DND-41 (cell line): ENCODE measurements around the gene SOX12.

Experiments
- ATAC-seq: fragments of 200-7000 bp; cut with Tn5 transposase; 3 replicates; pipeline ENCODE4 v1.9.1; 2021; ENCODE audit warnings: low read depth; ENCODE audit not compliant: insufficient read depth
- DNase-seq: peaks from one replicate; pipeline ENCODE4 v3.0.0-alpha.2; 2020
- H2AFZ ChIP-seq: 2 replicates; pipeline ENCODE4 v1.6.0; 2012; ENCODE audit warnings: low read depth, low read length
- H3K27ac ChIP-seq: 2 replicates; pipeline ENCODE4 v1.5.1; 2012; ENCODE audit warnings: low read length, inconsistent platforms
- H3K27me3 ChIP-seq: fragments of 200-600 bp; sonication (generic); 2 replicates; pipeline ENCODE4 v1.6.0; 2012; ENCODE audit warnings: low read length, mild to moderate bottlenecking, inconsistent platforms; ENCODE audit not compliant: insufficient read depth, poor library complexity
- H3K36me3 ChIP-seq: 2 replicates; pipeline ENCODE4 v1.5.1; 2012; ENCODE audit warnings: low read length, inconsistent platforms; ENCODE audit not compliant: insufficient read depth
- H3K4me1 ChIP-seq: 2 replicates; pipeline ENCODE4 v1.5.1; 2012; ENCODE audit warnings: mild to moderate bottlenecking, low read length; ENCODE audit not compliant: insufficient read depth
- H3K4me2 ChIP-seq: 2 replicates; pipeline ENCODE4 v1.6.0; 2012; ENCODE audit warnings: mild to moderate bottlenecking, moderate library complexity, low read length, inconsistent platforms; ENCODE audit not compliant: insufficient read depth
- H3K4me3 ChIP-seq, 2 experiments: fragments of 200-600 bp in 1 of 2; shearing (Covaris generic) in 1 of 2; 2 replicates each; pipeline ENCODE4 v1.5.1; 2012 to 2016; ENCODE audit warnings: inconsistent platforms in 2 of 2, low read length in 2 of 2, mild to moderate bottlenecking in 2 of 2, low read depth in 1 of 2, moderate library complexity in 1 of 2
- H3K79me2 ChIP-seq: 2 replicates; pipeline ENCODE4 v1.6.0; 2012; ENCODE audit warnings: low read length, inconsistent platforms; ENCODE audit not compliant: insufficient read depth
- H3K9ac ChIP-seq: 2 replicates; pipeline ENCODE4 v1.6.0; 2012; ENCODE audit warnings: low read depth, mild to moderate bottlenecking, inconsistent platforms, low read length, moderate library complexity
- H3K9me3 ChIP-seq: 2 replicates; pipeline ENCODE4 v1.5.1; 2012; ENCODE audit warnings: low read length, moderate library complexity, mild to moderate bottlenecking, inconsistent platforms; ENCODE audit not compliant: insufficient read depth, severe bottlenecking
- H4K20me1 ChIP-seq: 2 replicates; pipeline ENCODE4 v1.6.0; 2012; ENCODE audit warnings: low read length; ENCODE audit not compliant: insufficient read depth
- EZH2 ChIP-seq: IDR thresholded peaks from 3 replicates; pipeline ENCODE4 v1.6.1; 2012; ENCODE audit warnings: borderline replicate concordance, low read depth, mild to moderate bottlenecking, moderate library complexity, low read length, inconsistent platforms; ENCODE audit not compliant: severe bottlenecking
- TF ChIP-seq, protein P1 (sequence below): IDR thresholded peaks from 2 replicates; pipeline ENCODE4 v1.5.1; 2012; ENCODE audit warnings: borderline replicate concordance, low read length, moderate library complexity, mild to moderate bottlenecking; ENCODE audit not compliant: poor library complexity, severe bottlenecking; ENCODE audit errors: extremely low read depth

Gene SOX12

DNA sequence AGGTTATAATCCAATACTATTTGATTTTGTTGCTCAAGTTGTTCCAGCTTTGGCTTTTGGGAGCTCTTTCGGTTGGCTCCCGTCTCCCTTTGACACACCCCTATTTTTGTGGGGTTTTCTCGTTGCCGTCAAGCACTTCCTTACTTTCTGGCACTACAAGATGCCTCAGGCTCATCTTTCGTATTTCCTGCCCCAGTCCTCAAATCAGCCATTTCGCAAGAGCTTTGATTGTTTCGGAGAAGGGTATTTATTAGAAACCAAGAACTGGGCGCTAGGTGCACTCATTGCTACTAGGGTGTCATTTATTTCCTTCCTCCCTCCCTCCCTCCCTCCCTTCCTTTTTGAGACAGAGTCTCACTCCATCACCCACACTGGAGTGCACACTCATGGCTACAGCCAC lies 13.3 kb upstream of the SOX12 start:
- DNase-seq (no peak), ATAC-seq (no peak)
- Histone ChIP-seq H3K4me3 (no peak overlapping the region), H3K4me2 (no peak overlapping the region), H3K27me3 (no peaks in the 10 kb centered on the region), H3K79me2 (no peaks in the 10 kb centered on the region), H4K20me1 (no peaks in the 10 kb centered on the region), H3K27ac (no peak overlapping the region), H3K36me3 (no peaks in the 10 kb centered on the region), H3K4me1 (no peaks in the 10 kb centered on the region), H3K9ac (no peak overlapping the region), H3K9me3 (no peaks in the 10 kb centered on the region), H2AFZ (no peak overlapping the region)
- TF ChIP-seq, protein P1, sequence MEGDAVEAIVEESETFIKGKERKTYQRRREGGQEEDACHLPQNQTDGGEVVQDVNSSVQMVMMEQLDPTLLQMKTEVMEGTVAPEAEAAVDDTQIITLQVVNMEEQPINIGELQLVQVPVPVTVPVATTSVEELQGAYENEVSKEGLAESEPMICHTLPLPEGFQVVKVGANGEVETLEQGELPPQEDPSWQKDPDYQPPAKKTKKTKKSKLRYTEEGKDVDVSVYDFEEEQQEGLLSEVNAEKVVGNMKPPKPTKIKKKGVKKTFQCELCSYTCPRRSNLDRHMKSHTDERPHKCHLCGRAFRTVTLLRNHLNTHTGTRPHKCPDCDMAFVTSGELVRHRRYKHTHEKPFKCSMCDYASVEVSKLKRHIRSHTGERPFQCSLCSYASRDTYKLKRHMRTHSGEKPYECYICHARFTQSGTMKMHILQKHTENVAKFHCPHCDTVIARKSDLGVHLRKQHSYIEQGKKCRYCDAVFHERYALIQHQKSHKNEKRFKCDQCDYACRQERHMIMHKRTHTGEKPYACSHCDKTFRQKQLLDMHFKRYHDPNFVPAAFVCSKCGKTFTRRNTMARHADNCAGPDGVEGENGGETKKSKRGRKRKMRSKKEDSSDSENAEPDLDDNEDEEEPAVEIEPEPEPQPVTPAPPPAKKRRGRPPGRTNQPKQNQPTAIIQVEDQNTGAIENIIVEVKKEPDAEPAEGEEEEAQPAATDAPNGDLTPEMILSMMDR, result no peak
- no peak for TF ChIP-seq EZH2

DNA sequence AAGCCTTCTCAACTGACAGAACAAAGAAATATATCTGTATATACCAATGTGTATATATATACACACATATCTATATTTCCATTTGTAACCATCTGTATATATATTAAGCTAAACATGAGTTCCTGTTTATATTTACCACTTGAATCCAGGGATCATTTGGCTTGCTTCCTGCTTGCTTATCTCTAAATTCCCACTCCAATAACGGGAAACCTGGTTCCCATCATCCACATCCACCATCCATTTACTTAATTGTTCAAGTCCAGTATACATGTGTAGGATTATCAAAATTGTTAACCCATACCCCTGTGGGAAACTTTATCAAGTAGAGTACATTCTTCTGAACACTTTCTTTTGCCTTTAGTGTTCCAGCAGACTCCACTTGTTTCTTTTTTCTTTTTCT lies 12.5 kb upstream of the SOX12 start:
- no peak overlapping the region for H3K4me3 ChIP-seq
- no peak overlapping the region for H2AFZ ChIP-seq
- DNase-seq (no peak), ATAC-seq (no peak)
- no peaks in the 10 kb centered on the region for H3K27me3 ChIP-seq
- no peaks in the 10 kb centered on the region for H3K9me3 ChIP-seq
- no peak overlapping the region for H3K4me2 ChIP-seq
- H3K9ac ChIP-seq, result no peak overlapping the region
- no peaks in the 10 kb centered on the region for H3K79me2 ChIP-seq
- TF ChIP-seq, protein P1, result no peak
- TF ChIP-seq EZH2, result no peak
- H4K20me1 ChIP-seq, result no peaks in the 10 kb centered on the region
- H3K36me3 ChIP-seq, result no peaks in the 10 kb centered on the region
- no peaks in the 10 kb centered on the region for H3K4me1 ChIP-seq
- no peak overlapping the region for H3K27ac ChIP-seq

DNA sequence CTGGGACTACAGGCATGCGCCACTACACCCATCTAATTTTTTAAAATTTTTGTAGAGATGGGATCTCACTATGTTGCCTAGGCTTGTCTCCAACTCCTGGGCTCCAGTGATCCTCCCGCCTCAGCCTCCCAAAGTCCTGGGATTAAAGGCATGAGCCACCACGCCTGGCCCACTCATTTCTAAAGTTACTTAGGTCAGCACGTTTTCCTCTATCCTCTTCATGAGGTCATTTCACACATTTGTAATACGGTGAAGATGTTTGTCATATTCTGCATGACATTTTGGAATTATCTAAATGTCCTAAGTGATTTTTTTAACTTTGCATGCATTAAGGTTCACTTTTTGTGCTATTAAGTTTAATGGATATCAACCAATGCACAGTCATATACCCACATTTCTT lies 11.9 kb upstream of the SOX12 start:
- no peak for DNase-seq
- H3K4me1 ChIP-seq, result no peaks in the 10 kb centered on the region
- H3K27me3 ChIP-seq, result no peaks in the 10 kb centered on the region
- H2AFZ ChIP-seq, result no peak overlapping the region
- ATAC-seq, result no peak
- TF ChIP-seq, protein P1, result no peak
- no peak for TF ChIP-seq EZH2
- no peaks in the 10 kb centered on the region for H4K20me1 ChIP-seq
- no peak overlapping the region for H3K9ac ChIP-seq
- no peaks in the 10 kb centered on the region for H3K79me2 ChIP-seq
- no peaks in the 10 kb centered on the region for H3K36me3 ChIP-seq
- H3K4me3 ChIP-seq, result no peak overlapping the region
- no peak overlapping the region for H3K4me2 ChIP-seq
- H3K27ac ChIP-seq, result no peak overlapping the region
- no peaks in the 10 kb centered on the region for H3K9me3 ChIP-seq

DNA sequence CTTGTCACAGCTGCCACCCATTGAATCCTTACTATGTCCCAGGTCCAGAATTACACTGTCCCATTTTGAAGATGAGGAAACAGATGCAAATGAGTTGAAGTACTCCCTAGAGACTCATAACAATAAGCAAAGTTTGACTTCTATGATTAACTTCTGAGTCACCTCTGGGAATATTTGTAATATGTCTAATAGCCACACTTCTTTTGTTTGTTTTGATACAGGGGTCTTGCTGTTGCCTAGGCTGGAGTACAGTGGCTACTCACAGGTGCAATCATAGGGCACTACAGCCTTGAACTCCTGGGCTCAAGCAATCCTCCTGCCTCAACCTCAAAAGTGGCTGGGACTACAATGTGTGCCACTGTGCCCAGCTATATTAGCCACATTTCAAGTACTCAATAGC lies 11.4 kb upstream of the SOX12 start:
- Histone ChIP-seq H3K4me2 (no peak overlapping the region), H3K79me2 (no peaks in the 10 kb centered on the region), H3K4me1 (no peaks in the 10 kb centered on the region), H3K4me3 (no peak overlapping the region), H3K9me3 (no peaks in the 10 kb centered on the region), H3K36me3 (no peaks in the 10 kb centered on the region), H3K27ac (no peak overlapping the region), H3K27me3 (no peaks in the 10 kb centered on the region), H3K9ac (no peak overlapping the region), H2AFZ (no peak overlapping the region), H4K20me1 (no peaks in the 10 kb centered on the region)
- ATAC-seq, result no peak
- DNase-seq, result no peak
- TF ChIP-seq EZH2, result no peak
- TF ChIP-seq, protein P1, result no peak
